ENCODE measurements around the gene NAV2.

The NAV2 gene

GRCh38 chr11:20051469-20052399 is 339.1 kb downstream of the NAV2 start:
- ATAC-seq, result no peak
- TF ChIP-seq TCF4 (CRISPR knock-in tag; IDR thresholded peaks at IDR 0.05; ENCODE audit: borderline replicate concordance) (no peak), RARB (CRISPR knock-in tag; IDR thresholded peaks at IDR 0.05) (no peak), ARNTL (CRISPR knock-in tag; IDR thresholded peaks at IDR 0.05; ENCODE audit: borderline replicate concordance, low read depth) (no peak), OSR1 (CRISPR knock-in tag; IDR thresholded peaks at IDR 0.05) (no peak), SNAI2 (CRISPR knock-in tag; IDR thresholded peaks at IDR 0.05) (no peak), GLIS3 (CRISPR knock-in tag; IDR thresholded peaks at IDR 0.05) (no peak), ISL1 (CRISPR knock-in tag; IDR thresholded peaks at IDR 0.05) (no peak)

GRCh38 chr11:20053572-20053971 is 340.9 kb downstream of the NAV2 start:
- TF ChIP-seq CSDC2 (CRISPR knock-in tag; IDR thresholded peaks at IDR 0.05) (no peak), ESRRG (CRISPR knock-in tag; IDR thresholded peaks at IDR 0.05) (no peak), PATZ1 (CRISPR knock-in tag; IDR thresholded peaks at IDR 0.05; ENCODE audit: borderline replicate concordance) (no peak), TSHZ2 (CRISPR knock-in tag; IDR thresholded peaks at IDR 0.05) (no peak), OSR1 (CRISPR knock-in tag; IDR thresholded peaks at IDR 0.05) (no peak), SNAI2 (CRISPR knock-in tag; IDR thresholded peaks at IDR 0.05) (no peak)

GRCh38 chr11:20054584-20054983 is 341.9 kb downstream of the NAV2 start:
- no peak for ATAC-seq
- TF ChIP-seq SNAI2 (CRISPR knock-in tag; IDR thresholded peaks at IDR 0.05) (no peak), ZC3H10 (CRISPR knock-in tag; IDR thresholded peaks at IDR 0.05) (no peak), GLIS3 (CRISPR knock-in tag; IDR thresholded peaks at IDR 0.05) (no peak), ESRRG (CRISPR knock-in tag; IDR thresholded peaks at IDR 0.05) (no peak), ZNF8 (CRISPR knock-in tag; IDR thresholded peaks at IDR 0.05) (no peak), ZFP3 (CRISPR knock-in tag; IDR thresholded peaks at IDR 0.05) (no peak), ZFP30 (CRISPR knock-in tag; IDR thresholded peaks at IDR 0.05) (no peak), POU6F1 (CRISPR knock-in tag; IDR thresholded peaks at IDR 0.05; ENCODE audit: borderline replicate concordance, low read depth) (no peak), RARB (CRISPR knock-in tag; IDR thresholded peaks at IDR 0.05) (no peak), ISL1 (CRISPR knock-in tag; IDR thresholded peaks at IDR 0.05) (no peak), ARNTL (CRISPR knock-in tag; IDR thresholded peaks at IDR 0.05; ENCODE audit: borderline replicate concordance, low read depth) (no peak), PPARA (CRISPR knock-in tag; IDR thresholded peaks at IDR 0.05; ENCODE audit: borderline replicate concordance) (no peak), ZNF70 (CRISPR knock-in tag; IDR thresholded peaks at IDR 0.05) (no peak), TCF4 (CRISPR knock-in tag; IDR thresholded peaks at IDR 0.05; ENCODE audit: borderline replicate concordance) (no peak), TSHZ2 (CRISPR knock-in tag; IDR thresholded peaks at IDR 0.05) (no peak), CSDC2 (CRISPR knock-in tag; IDR thresholded peaks at IDR 0.05) (no peak), TOX (CRISPR knock-in tag; IDR thresholded peaks at IDR 0.05; ENCODE audit: borderline replicate concordance) (no peak), BACH2 (CRISPR knock-in tag; IDR thresholded peaks at IDR 0.05; ENCODE audit: borderline replicate concordance) (no peak), CREB5 (CRISPR knock-in tag; IDR thresholded peaks at IDR 0.05; ENCODE audit: low read depth) (no peak)

More at GRCh38 chr11:20053572-20053971, 340.9 kb downstream of the NAV2 start:
- no peak for ATAC-seq

Measured in SK-N-SH treated with all-trans-retinoic acid at 6 μM for 48 hours (cell line).